Vagina (tissue), 2 donors: ENCODE data around the gene TRIM65. TPM values are rescaled to one million over a fixed set of nuclear protein-coding genes. Genes with fewer than 3 reads are reported as not detected.
A peak's percentile ranks its signal among the peaks of the same experiment; 100 is the strongest.
"Not testable (repeated sequence)": the region's sequence is repeated elsewhere in the genome, so short reads cannot be mapped to it uniquely, and the experiment has no call there.

Experiments used
- DNase-seq, 2 donors: peaks; one replicate each; pipeline ENCODE4 v3.0.0-alpha.2; 2017; ENCODE audit errors: extremely low spot score in 2 of 2
- H3K27ac ChIP-seq: fragments of 200-600 bp; sonication (generic); one replicate; pipeline ENCODE4 v1.5.1; 2019
- H3K27me3 ChIP-seq: fragments of 200-600 bp; sonication (generic); one replicate; pipeline ENCODE4 v1.5.1; 2019
- H3K36me3 ChIP-seq, 2 donors: fragments of 200-600 bp; sonication (generic); one replicate each; pipeline ENCODE4 v1.5.1; 2017 to 2019
- H3K4me1 ChIP-seq: fragments of 200-600 bp; sonication (generic); one replicate; pipeline ENCODE4 v1.5.1; 2019
- H3K4me3 ChIP-seq, 2 donors: fragments of 200-600 bp; sonication (generic); 1 replicate in 1 of 2; 2 replicates in 1 of 2; pipeline ENCODE4 v1.5.1; 2016 to 2019
- H3K9me3 ChIP-seq: fragments of 200-600 bp; sonication (generic); one replicate; pipeline ENCODE4 v1.5.1; 2019
- POLR2A ChIP-seq, 2 donors: fragments of 450-650 bp; IDR thresholded peaks; one replicate each; pipeline ENCODE4 v1.6.1; 2017; ENCODE audit warnings: antibody characterized with exemption in 2 of 2, mild to moderate bottlenecking in 2 of 2, moderate library complexity in 2 of 2
- POLR2AphosphoS5 ChIP-seq, 2 donors: sonication (generic); formaldehyde crosslinking; IDR thresholded peaks; one replicate each; pipeline ENCODE4 v1.9.0; 2017; ENCODE audit warnings: antibody characterized with exemption in 2 of 2, mild to moderate bottlenecking in 2 of 2, low read depth in 1 of 2; ENCODE audit not compliant: insufficient read depth in 1 of 2
- intact Hi-C: fragments of 100-400 bp; cut with DNase I; formaldehyde crosslinking; loops from one replicate; pipeline ENCODE4 v1.15.1; 2023
- total RNA-seq: library from RNA; depleted of rRNA; stranded (reverse); fragments of >200 nt; gene quantifications from one replicate; pipeline ENCODE4 v1.2.3, GENCODE V29; 2016
- TF ChIP-seq, protein P1 (sequence below), 3 experiments: fragments of 450-650 bp in 2 of 3; fragments of 200-600 bp in 1 of 3; sonication (generic) in 1 of 3; IDR thresholded peaks; one replicate each; pipeline ENCODE4 v1.5.1; 2017 to 2019; ENCODE audit warnings: antibody characterized with exemption in 3 of 3, mild to moderate bottlenecking in 2 of 3, moderate library complexity in 2 of 3

TRIM65 gene
- total RNA-seq, 1 donor from 2014 or later = 59.9 TPM

DNA sequence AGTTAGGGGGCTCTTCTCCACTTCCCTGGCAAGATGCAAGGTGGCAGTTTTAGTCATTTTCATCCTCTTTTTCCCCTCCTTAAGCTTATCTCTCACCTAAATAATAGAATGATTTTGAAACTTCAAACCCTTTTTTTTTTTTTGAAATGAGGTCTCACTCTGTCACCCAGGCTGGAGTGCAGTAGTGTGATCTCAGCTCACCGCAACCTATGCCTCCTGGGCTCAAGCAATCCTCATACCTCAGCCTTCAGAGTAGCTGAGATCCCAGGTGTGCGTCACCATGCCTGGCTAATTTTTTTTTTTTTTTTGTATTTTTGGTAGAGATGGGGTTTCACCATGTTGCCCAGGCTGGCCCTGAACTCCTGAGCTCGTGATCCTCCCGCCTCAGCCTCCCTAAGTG, 31.9 kb downstream of the TRIM65 start:
- peak in 1 of 2 donors; percentile 1 for TF ChIP-seq POLR2AphosphoS5 (IDR thresholded peaks at IDR 0.05; ENCODE audit: insufficient read depth in 1 of 2, low read depth in 1 of 2)
- H3K4me3 ChIP-seq, H3K27me3 ChIP-seq, DNase-seq, H3K36me3 ChIP-seq, H3K9me3 ChIP-seq: not testable (repeated sequence)
- intact Hi-C loops = loop anchor here (10.0 kb wide), 1 partner anchor 760 kb away; the partner anchor contains the start of gene ARMC7
- peaks cover 55% of the 10 kb centered on the region for H3K4me1 ChIP-seq
- peak overlapping the region; percentile 75 for H3K27ac ChIP-seq

DNA sequence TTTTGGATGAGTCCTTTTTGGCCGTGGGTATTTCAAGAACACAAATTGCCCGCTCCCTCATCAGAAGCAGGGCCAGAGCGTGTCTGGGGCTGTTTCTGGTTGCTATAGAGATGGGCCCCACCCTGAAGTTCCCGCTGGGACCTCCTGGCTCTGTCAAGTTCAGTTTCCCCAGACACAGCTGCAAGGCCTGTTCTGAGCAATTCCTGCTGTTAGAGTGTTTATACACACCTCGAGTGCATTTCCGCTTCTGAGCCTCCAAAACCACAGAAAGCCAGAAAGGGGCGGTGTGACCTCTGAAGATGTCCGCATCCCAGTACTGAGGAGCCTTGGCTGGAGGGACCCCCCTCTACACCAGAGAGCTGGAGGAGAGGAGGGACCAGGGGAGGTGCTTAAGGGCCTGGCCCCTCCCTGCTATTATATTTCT, 32.3 kb downstream of the TRIM65 start:
- peak overlapping the region; percentile 75 for H3K27ac ChIP-seq
- TF ChIP-seq, protein P1, sequence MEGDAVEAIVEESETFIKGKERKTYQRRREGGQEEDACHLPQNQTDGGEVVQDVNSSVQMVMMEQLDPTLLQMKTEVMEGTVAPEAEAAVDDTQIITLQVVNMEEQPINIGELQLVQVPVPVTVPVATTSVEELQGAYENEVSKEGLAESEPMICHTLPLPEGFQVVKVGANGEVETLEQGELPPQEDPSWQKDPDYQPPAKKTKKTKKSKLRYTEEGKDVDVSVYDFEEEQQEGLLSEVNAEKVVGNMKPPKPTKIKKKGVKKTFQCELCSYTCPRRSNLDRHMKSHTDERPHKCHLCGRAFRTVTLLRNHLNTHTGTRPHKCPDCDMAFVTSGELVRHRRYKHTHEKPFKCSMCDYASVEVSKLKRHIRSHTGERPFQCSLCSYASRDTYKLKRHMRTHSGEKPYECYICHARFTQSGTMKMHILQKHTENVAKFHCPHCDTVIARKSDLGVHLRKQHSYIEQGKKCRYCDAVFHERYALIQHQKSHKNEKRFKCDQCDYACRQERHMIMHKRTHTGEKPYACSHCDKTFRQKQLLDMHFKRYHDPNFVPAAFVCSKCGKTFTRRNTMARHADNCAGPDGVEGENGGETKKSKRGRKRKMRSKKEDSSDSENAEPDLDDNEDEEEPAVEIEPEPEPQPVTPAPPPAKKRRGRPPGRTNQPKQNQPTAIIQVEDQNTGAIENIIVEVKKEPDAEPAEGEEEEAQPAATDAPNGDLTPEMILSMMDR (IDR thresholded peaks at IDR 0.05) = no peak
- TF ChIP-seq POLR2AphosphoS5 (IDR thresholded peaks at IDR 0.05; ENCODE audit: insufficient read depth in 1 of 2, low read depth in 1 of 2) = peak; percentile 63 to 79
- intact Hi-C loops = loop anchor here (10.0 kb wide), 1 partner anchor 760 kb away; the partner anchor contains the start of gene ARMC7
- H3K36me3 ChIP-seq = no peaks in the 10 kb centered on the region
- peaks cover 51% of the 10 kb centered on the region for H3K4me1 ChIP-seq
- H3K27me3 ChIP-seq = no peaks in the 10 kb centered on the region
- peak in 1 of 2 donors; percentile 93 for DNase-seq
- no peaks in the 10 kb centered on the region for H3K9me3 ChIP-seq
- H3K4me3 ChIP-seq = no peak overlapping the region

DNA sequence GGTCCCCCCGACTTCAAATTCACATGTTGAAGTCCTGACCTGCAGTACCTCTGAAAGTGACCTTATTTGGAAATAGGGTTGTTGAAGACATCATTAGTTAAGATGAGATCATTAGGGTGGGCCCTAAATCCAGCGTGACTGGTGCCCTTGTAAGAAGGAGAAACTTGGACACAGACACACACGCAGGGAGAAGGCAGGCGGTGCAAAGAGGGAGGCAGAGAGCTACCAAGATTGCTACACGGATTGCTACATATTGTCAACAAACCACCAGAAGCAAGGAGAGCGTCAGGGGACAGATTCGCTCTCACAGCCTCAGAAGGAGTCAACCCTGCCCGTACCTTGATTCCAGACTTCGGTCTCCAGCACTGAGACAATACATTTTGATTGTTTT, 34.8 kb downstream of the TRIM65 start:
- intact Hi-C loops = loop anchor here (10.0 kb wide), 1 partner anchor 757 kb away; the partner anchor contains the start of gene ARMC7
- peak overlapping the region; percentile 75 for H3K27ac ChIP-seq
- TF ChIP-seq POLR2AphosphoS5 (IDR thresholded peaks at IDR 0.05; ENCODE audit: insufficient read depth in 1 of 2, low read depth in 1 of 2) = no peak
- TF ChIP-seq POLR2A (IDR thresholded peaks at IDR 0.05) = no peak
- TF ChIP-seq, protein P1 (IDR thresholded peaks at IDR 0.05) = no peak

DNA sequence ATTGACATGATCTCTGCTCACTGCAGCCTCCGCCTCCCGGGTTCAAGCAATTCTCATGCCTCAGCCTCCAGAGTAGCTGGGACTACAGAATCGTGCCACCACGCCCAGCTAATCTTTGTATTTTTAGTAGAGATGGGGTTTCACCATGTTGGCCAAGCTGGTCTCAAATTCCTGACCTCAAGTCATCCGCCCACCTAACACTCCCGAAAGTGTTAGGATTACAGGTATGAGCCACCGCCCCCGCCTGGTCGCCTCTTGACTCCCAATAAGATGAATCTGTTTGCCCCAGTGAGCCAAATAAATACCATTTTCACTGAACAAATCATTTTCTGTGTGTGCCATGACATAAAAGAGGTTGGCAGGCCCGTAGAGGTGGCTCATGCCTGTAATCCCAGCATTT, 37.4 kb downstream of the TRIM65 start:
- H3K27ac ChIP-seq, DNase-seq, H3K27me3 ChIP-seq, H3K9me3 ChIP-seq, H3K36me3 ChIP-seq, intact Hi-C loops, H3K4me3 ChIP-seq: not testable (repeated sequence)
- H3K4me1 ChIP-seq = peaks cover 39% of the 10 kb centered on the region

More for the DNA sequence above, 34.8 kb downstream of the TRIM65 start:
- Histone ChIP-seq H3K27me3 (no peaks in the 10 kb centered on the region), H3K4me3 (no peak overlapping the region), H3K4me1 (peaks cover 40% of the 10 kb centered on the region), H3K36me3 (no peaks in the 10 kb centered on the region), H3K9me3 (no peaks in the 10 kb centered on the region)
- DNase-seq = no peak

DNA sequence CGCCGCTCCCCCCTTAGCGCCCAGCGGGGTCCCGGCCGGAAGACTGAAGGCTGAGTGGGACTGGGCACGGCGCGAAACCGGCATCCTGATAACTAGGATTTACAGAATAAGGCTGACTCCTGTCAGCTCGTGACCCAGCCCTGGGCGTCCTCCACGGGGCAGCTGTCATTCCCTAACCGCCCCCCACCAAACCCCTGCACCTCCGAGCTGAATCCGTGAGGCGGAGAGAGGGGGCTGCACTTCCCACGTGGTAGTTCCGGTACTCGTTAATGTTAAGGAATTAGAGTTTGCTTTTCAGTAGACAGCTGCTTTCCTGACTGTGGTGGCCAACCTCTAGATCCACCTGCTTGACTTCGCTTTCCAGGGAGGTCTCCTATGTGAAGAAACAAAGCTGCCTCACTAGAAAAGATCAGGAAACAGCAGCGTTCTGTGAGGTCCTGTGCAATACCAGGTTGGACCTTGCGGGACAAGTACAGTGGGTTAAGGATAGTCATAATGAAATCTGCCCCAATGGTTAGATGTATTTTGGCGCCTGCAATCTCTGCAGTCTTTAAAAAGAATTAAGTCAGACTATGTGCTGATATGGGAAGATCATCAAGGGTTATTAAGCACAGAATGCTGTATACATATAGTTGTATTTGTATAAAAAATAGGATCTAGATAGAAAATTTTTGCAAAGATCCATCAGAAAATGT, 40.5 kb downstream of the TRIM65 start:
- H3K4me1 ChIP-seq = peaks cover 43% of the 10 kb centered on the region
- H3K27ac ChIP-seq = peak overlapping the region; percentile 98
- H3K4me3 ChIP-seq = peak overlapping the region; percentile 60 to 97
- no peaks in the 10 kb centered on the region for H3K27me3 ChIP-seq
- DNase-seq = no peak
- intact Hi-C loops = no loop called here
- H3K9me3 ChIP-seq = no peaks in the 10 kb centered on the region
- TF ChIP-seq POLR2AphosphoS5 (IDR thresholded peaks at IDR 0.05; ENCODE audit: insufficient read depth in 1 of 2, low read depth in 1 of 2) = no peak
- TF ChIP-seq POLR2A (IDR thresholded peaks at IDR 0.05) = no peak
- TF ChIP-seq, protein P1 (IDR thresholded peaks at IDR 0.05) = no peak
- peaks cover 0 to 8% of the 10 kb centered on the region in 2 donors for H3K36me3 ChIP-seq
